Nasal cavity respiratory epithelium epithelial cell of viscerocranial mucosa (primary cell): ENCODE data around the gene NSMCE4A. TPM values are rescaled to one million over a fixed set of nuclear protein-coding genes. Genes with fewer than 3 reads are reported as not detected.

Experiments
- total RNA-seq: library from RNA; depleted of rRNA; stranded (reverse); fragments of >200 nt; gene quantifications from 2 replicates; pipeline ENCODE4 v1.2.3, GENCODE V29; 2014

Gene NSMCE4A, protein sequence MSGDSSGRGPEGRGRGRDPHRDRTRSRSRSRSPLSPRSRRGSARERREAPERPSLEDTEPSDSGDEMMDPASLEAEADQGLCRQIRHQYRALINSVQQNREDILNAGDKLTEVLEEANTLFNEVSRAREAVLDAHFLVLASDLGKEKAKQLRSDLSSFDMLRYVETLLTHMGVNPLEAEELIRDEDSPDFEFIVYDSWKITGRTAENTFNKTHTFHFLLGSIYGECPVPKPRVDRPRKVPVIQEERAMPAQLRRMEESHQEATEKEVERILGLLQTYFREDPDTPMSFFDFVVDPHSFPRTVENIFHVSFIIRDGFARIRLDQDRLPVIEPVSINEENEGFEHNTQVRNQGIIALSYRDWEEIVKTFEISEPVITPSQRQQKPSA
- 21.2 and 24.1 TPM in 2 replicates for total RNA-seq

DNA sequence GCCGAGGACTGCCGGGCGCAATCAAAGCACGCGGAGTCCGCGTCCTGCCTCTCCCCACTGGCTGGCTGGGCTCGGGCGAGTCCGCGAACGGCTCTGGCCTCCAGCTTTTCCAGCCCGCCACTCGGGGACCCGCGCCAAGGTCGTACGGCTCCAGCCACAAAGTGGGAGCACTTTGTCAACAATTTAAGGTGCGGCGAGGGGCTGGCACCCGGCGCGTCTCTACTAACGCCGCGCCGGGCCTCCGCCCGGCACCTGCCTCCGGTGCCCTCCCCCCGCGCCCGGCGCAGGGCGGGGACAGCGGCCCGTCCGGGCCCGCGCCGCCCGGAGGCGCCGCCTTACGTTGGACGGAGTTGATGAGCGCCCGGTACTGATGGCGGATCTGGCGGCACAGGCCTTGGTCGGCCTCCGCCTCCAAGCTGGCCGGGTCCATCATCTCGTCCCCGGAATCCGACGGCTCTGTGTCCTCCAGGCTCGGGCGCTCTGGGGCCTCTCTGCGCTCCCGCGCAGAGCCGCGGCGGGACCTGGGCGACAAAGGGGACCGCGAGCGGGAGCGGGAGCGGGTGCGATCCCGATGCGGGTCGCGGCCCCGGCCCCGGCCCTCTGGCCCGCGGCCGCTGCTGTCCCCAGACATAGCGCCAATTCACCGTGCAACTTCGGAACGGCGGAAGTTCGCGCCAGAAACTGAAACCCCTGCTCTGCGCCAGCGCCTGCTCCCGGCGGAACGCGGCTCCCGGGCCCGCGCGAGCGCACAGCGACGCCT is at the start of gene NSMCE4A:
Gene NSMCE4A, minus strand, starts transcription at position 683 of the 760 bp plus-strand sequence. Its CDS starts 52 bp downstream, at position 631.

DNA sequence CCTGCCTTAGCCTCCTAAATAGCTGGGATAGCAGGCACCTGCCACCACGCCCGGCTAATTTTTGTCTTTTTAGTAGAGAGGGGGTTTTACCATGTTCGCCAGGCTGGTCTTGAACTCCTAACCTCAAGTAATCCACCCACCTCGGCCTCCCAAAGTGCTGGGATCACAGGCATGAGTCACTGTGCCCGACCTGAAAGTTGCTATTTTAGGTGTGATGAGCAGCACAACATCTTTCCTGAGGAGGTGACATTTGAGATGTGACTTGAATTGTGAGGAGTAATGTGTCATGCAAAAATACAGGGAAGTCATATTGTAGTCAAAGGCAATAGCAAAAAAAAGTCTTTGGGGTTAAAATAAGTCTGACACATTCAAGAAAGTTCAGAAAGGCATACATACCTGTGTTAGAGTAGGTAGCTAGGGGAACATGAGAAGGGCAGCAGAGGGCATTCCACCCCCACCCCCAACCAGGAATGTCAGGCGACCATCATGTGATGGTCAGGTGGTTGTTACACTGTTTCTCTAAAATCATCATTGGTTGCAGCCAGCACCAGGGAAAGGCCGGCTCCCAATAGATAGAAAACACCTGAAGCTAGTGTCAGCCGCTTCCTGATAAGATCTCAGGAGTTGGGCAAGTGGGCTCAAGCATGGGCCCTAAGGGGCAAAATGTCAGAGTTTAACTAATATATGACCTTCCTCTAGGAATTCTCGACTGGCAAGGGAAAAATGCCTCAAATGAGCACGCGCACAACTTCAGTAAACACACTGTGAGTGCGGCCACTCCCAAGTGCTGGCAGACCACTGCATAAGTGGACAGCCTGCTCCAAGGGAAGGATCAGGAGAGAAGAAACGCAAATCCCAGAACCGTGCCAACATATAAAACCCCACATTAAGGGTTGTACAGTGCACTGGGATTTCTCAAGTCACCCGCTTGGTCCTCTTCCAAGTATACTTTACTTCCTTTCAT is 13.6 kb upstream of the NSMCE4A start, which contains the start of gene TACC2:
Gene TACC2, plus strand, starts transcription at position 803 of the 964 bp plus-strand sequence. CDS start 32,819 bp downstream, outside the sequence.

DNA sequence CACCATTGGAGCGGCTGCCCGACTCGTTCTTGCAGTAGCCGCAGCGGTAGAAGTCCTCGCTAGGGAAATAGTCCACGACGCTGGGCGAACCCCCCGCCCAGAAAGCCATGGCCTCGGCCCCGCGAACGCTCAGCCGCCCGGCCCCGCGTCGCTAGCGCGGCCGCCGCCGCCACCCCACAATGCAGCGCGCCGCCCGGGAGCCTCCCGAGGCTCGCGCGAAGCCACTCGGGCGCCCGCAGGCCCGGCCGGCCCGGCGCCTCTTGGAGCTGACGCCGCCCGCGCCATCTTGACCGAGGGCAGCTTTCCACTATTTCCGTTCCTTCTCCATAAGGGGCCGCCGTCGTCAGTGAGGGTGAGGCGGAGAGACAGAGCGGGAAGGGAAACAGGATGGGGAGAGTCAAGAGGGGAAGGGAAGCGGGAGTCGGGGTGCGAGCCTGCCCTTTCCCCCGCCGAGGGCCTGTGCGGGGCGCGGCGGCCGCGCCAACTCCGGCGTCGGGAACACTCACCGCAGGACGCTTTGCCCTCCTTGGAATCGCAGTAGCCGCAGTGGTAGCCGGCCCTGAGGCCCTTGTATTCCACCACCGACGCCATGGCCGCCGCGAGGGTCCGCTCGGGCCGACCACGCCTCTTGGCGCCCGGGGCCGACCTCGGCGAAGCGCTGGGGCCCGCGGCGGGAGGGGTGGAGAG is 47.0 kb downstream of the NSMCE4A start, which contains the start of gene ATE1:
Gene ATE1, minus strand, starts transcription at position 191 of the 687 bp plus-strand sequence. Its CDS starts 82 bp downstream, at position 109.

Other genes starting within 250 kb of the NSMCE4A start
- gene ATE1, start 47.2 kb downstream of the NSMCE4A start, total RNA-seq: 28.4 and 30.5 TPM in 2 replicates
- gene TACC2, start 13.9 kb upstream of the NSMCE4A start, total RNA-seq: 26.3 and 43.9 TPM in 2 replicates